DMS114 treated with DMSO at 0.1 percent for 48 hours (cell line): ENCODE results near the gene CARD10.

Source experiments
- DNase-seq: peaks from one replicate; lab custom pipeline; 2025; ENCODE audit not compliant: unreplicated experiment; lab: John Stamatoyannopoulos, UW

Gene CARD10

GRCh38 chr22:37440875-37441274, 78.3 kb downstream of the CARD10 start:
- no peak for DNase-seq
